Stimulated activated naive CD8-positive, alpha-beta T cell treated with anti-CD3 and anti-CD28 coated beads, Interleukin-15, amount 100 ng/mL, for 72 hours (primary cell): ENCODE measurements around the gene RRP9.
A peak's percentile ranks its signal among the peaks of the same experiment; 100 is the strongest.

Experiments used
- ATAC-seq: fragments of 150-1000 bp; cut with Tn5 transposase; 2 replicates; pipeline ENCODE4 v1.10.0; 2021; ENCODE audit warnings: mild to moderate bottlenecking, moderate library complexity
- DNase-seq, 2 donors: peaks; one replicate each; pipeline ENCODE4 v3.0.0; 2021 to 2022
- H3K27ac Mint-ChIP-seq, 2 donors: one replicate each; pipeline ENCODE4 v1.8.0; 2022; ENCODE audit warnings: mild to moderate bottlenecking in 2 of 2, mixed read lengths in 2 of 2, moderate library complexity in 2 of 2
- H3K27me3 Mint-ChIP-seq: one replicate; pipeline ENCODE4 v1.8.0; 2022; ENCODE audit warnings: mixed read lengths
- H3K4me1 Mint-ChIP-seq: one replicate; pipeline ENCODE4 v1.8.0; 2022; ENCODE audit warnings: mild to moderate bottlenecking, mixed read lengths
- H3K4me3 Mint-ChIP-seq, 2 donors: one replicate each; pipeline ENCODE4 v1.8.0; 2022; ENCODE audit warnings: mild to moderate bottlenecking in 2 of 2, mixed read lengths in 2 of 2, moderate library complexity in 1 of 2
- H3K9me3 Mint-ChIP-seq, 2 donors: one replicate each; pipeline ENCODE4 v1.8.0; 2022; ENCODE audit warnings: mixed read lengths in 2 of 2

Gene RRP9

DNA sequence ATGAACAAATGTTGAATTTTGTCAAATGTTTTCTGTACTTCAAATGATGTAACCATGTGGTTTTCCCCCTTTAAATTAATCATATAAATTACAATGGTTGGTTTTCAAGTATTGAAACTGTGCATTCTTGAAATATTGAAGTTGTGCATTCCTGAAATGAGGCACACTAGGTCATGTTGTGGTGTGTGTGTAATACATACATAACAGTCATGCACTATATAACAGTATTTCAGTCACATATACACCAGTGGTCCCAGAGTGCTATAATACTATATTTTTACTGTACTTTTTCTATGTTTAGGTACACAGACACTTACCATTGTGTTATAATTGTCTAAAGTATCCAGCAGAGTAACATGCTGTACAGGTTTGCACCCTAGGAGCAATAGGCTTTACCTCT lies 55.3 kb downstream of the RRP9 start:
- ATAC-seq = peak; percentile 73

More for the DNA sequence above, 55.3 kb downstream of the RRP9 start:
- Mint-ChIP-seq H3K4me3 (no peak overlapping the region), H3K9me3 (no peaks in the 10 kb centered on the region), H3K27ac (no peak overlapping the region), H3K4me1 (peaks cover 6% of the 10 kb centered on the region), H3K27me3 (peaks cover 15% of the 10 kb centered on the region)
- no peak for DNase-seq
